ENCODE measurements around the gene CNGB1. TPM values are rescaled to one million over a fixed set of nuclear protein-coding genes. Genes with fewer than 3 reads are reported as not detected.

Gene CNGB1
- total and polyA plus RNA-seq, 2 donors from 2014 or later, result not detected

- Histone ChIP-seq H3K36me3 (ENCODE audit: control insufficient read depth in 2 of 3, insufficient read depth in 3 of 3, low read length in 3 of 3) (no peaks in the 10 kb centered on the region), H3K9me3 (ENCODE audit: control insufficient read depth in 2 of 3, insufficient read depth in 1 of 3, low read length in 3 of 3) (no peaks in the 10 kb centered on the region), H3K4me3 (ENCODE audit: low read length in 3 of 3) (no peak overlapping the region), H3K9ac (ENCODE audit: low read length in 3 of 3) (no peak overlapping the region), H3K27me3 (ENCODE audit: control insufficient read depth, insufficient read depth, low read length) (no peaks in the 10 kb centered on the region), H3K27ac (ENCODE audit: low read depth in 2 of 2, low read length in 2 of 2) (peak overlapping the region in 1 of 2 donors; percentile 36), H3K4me1 (ENCODE audit: control insufficient read depth in 2 of 3, insufficient read depth in 2 of 3, low read depth in 1 of 3, low read length in 3 of 3) (peaks cover 0 to 5% (median 2%) of the 10 kb centered on the region in 3 donors)
- intact Hi-C loops (cut with DNase I), result no loop called here
- DNase-seq (peak; percentile 52 to 90 (median 66)), FAIRE-seq (peak; percentile 38)
- TF ChIP-seq CTCF (IDR thresholded peaks at IDR 0.05; ENCODE audit: borderline replicate concordance, extremely low read depth, insufficient read depth), result peak; percentile 74
These were observed 107.3 kb downstream of the CNGB1 start for GRCh38 chr16:57863434-57864160.

GRCh38 chr16:57862698-57863433, 108.1 kb downstream of the CNGB1 start:
- peak overlapping the region; percentile 51 to 54 for H3K27ac ChIP-seq (ENCODE audit: low read depth in 2 of 2, low read length in 2 of 2)
- H3K36me3 ChIP-seq (ENCODE audit: control insufficient read depth in 2 of 3, insufficient read depth in 3 of 3, low read length in 3 of 3), result no peaks in the 10 kb centered on the region
- H3K4me1 ChIP-seq (ENCODE audit: control insufficient read depth in 2 of 3, insufficient read depth in 2 of 3, low read depth in 1 of 3, low read length in 3 of 3), result peaks cover 0 to 5% (median 2%) of the 10 kb centered on the region in 3 donors
- H3K4me3 ChIP-seq (ENCODE audit: low read length in 3 of 3), result peak overlapping the region in 2 of 3 donors; percentile 53 to 56
- DNase-seq (peak in 2 of 5 donors; percentile 33 to 47), FAIRE-seq (no peak)
- H3K9me3 ChIP-seq (ENCODE audit: control insufficient read depth in 2 of 3, insufficient read depth in 1 of 3, low read length in 3 of 3), result no peaks in the 10 kb centered on the region
- no peak overlapping the region for H3K9ac ChIP-seq (ENCODE audit: low read length in 3 of 3)
- TF ChIP-seq CTCF (IDR thresholded peaks at IDR 0.05; ENCODE audit: borderline replicate concordance, extremely low read depth, insufficient read depth), result no peak
- intact Hi-C loops (cut with DNase I), result no loop called here
- no peaks in the 10 kb centered on the region for H3K27me3 ChIP-seq (ENCODE audit: control insufficient read depth, insufficient read depth, low read length)

- no peaks in the 10 kb centered on the region for H3K27me3 ChIP-seq (ENCODE audit: control insufficient read depth, insufficient read depth, low read length)
- no peak for TF ChIP-seq CTCF (IDR thresholded peaks at IDR 0.05; ENCODE audit: borderline replicate concordance, extremely low read depth, insufficient read depth)
- FAIRE-seq (no peak), DNase-seq (peak in 1 of 5 donors; percentile 38)
- intact Hi-C loops (cut with DNase I), result no loop called here
- no peak overlapping the region for H3K9ac ChIP-seq (ENCODE audit: low read length in 3 of 3)
- no peaks in the 10 kb centered on the region for H3K36me3 ChIP-seq (ENCODE audit: control insufficient read depth in 2 of 3, insufficient read depth in 3 of 3, low read length in 3 of 3)
- H3K4me3 ChIP-seq (ENCODE audit: low read length in 3 of 3), result no peak overlapping the region
- H3K9me3 ChIP-seq (ENCODE audit: control insufficient read depth in 2 of 3, insufficient read depth in 1 of 3, low read length in 3 of 3), result no peaks in the 10 kb centered on the region
- H3K4me1 ChIP-seq (ENCODE audit: control insufficient read depth in 2 of 3, insufficient read depth in 2 of 3, low read depth in 1 of 3, low read length in 3 of 3), result peaks cover 0 to 5% (median 2%) of the 10 kb centered on the region in 3 donors
- H3K27ac ChIP-seq (ENCODE audit: low read depth in 2 of 2, low read length in 2 of 2), result peak overlapping the region in 1 of 2 donors; percentile 16
These were observed 111.6 kb downstream of the CNGB1 start for GRCh38 chr16:57859331-57859730.
